ENCODE data around the gene TRAF3. TPM values are rescaled to one million over a fixed set of nuclear protein-coding genes. Genes with fewer than 3 reads are reported as not detected.

TRAF3 gene
- total RNA-seq, 1 donor from 2014 or later, result 25.9 TPM

GRCh38 chr14:102784892-102785594 is 7.8 kb downstream of the TRAF3 start:
- H3K4me1 ChIP-seq (ENCODE audit: insufficient read depth, low read length), result peaks cover under 1% of the 10 kb centered on the region
- no peak overlapping the region for H3K27ac Mint-ChIP-seq (ENCODE audit: unreplicated experiment)
- H3K4me1 Mint-ChIP-seq (ENCODE audit: low read depth, unreplicated experiment), result peaks cover 12% of the 10 kb centered on the region
- no peak for FAIRE-seq
- TF ChIP-seq CTCF (IDR thresholded peaks at IDR 0.05; ENCODE audit: insufficient read depth, low read depth, low read length) (no peak), EZH2 (IDR thresholded peaks at IDR 0.05; ENCODE audit: insufficient read depth, low read length) (no peak)
- no peaks in the 10 kb centered on the region for H3K36me3 Mint-ChIP-seq (ENCODE audit: low read depth, unreplicated experiment)
- no peak for DNase-seq (ENCODE audit: low read depth)
- H3K9me3 Mint-ChIP-seq (ENCODE audit: unreplicated experiment), result no peaks in the 10 kb centered on the region
- H3K9ac ChIP-seq (ENCODE audit: low read length), result no peak overlapping the region
- peaks cover 95% of the 10 kb centered on the region for H3K79me2 ChIP-seq (ENCODE audit: insufficient read depth, low read length)
- no peaks in the 10 kb centered on the region for H3K9me3 ChIP-seq (ENCODE audit: insufficient read depth, low read depth, low read length)
- no peak overlapping the region for H3K4me3 ChIP-seq (ENCODE audit: insufficient read depth, low read depth, low read length)
- H3K27ac ChIP-seq (ENCODE audit: low read depth, low read length), result no peak overlapping the region
- peaks cover 92% of the 10 kb centered on the region for H4K20me1 ChIP-seq (ENCODE audit: insufficient read depth, low read length)
- H3K27me3 Mint-ChIP-seq (ENCODE audit: low read depth, unreplicated experiment), result no peaks in the 10 kb centered on the region
- H3K27me3 ChIP-seq (ENCODE audit: insufficient read depth, low read length), result no peaks in the 10 kb centered on the region
- H3K4me3 Mint-ChIP-seq (ENCODE audit: unreplicated experiment), result no peak overlapping the region
- H3K4me2 ChIP-seq (ENCODE audit: low read length), result no peak overlapping the region
- H2AFZ ChIP-seq (ENCODE audit: low read depth, low read length), result no peak overlapping the region
- H3K36me3 ChIP-seq (ENCODE audit: insufficient read depth, low read length), result no peaks in the 10 kb centered on the region

- no peaks in the 10 kb centered on the region for H3K27me3 Mint-ChIP-seq (ENCODE audit: low read depth, unreplicated experiment)
- Histone ChIP-seq H2AFZ (ENCODE audit: low read depth, low read length) (no peak overlapping the region), H4K20me1 (ENCODE audit: insufficient read depth, low read length) (peaks cover 92% of the 10 kb centered on the region), H3K4me1 (ENCODE audit: insufficient read depth, low read length) (no peaks in the 10 kb centered on the region), H3K27ac (ENCODE audit: low read depth, low read length) (no peak overlapping the region), H3K9me3 (ENCODE audit: insufficient read depth, low read depth, low read length) (no peaks in the 10 kb centered on the region), H3K4me3 (ENCODE audit: insufficient read depth, low read depth, low read length) (no peak overlapping the region), H3K79me2 (ENCODE audit: insufficient read depth, low read length) (peaks cover 95% of the 10 kb centered on the region), H3K36me3 (ENCODE audit: insufficient read depth, low read length) (no peaks in the 10 kb centered on the region), H3K9ac (ENCODE audit: low read length) (no peak overlapping the region), H3K27me3 (ENCODE audit: insufficient read depth, low read length) (no peaks in the 10 kb centered on the region), H3K4me2 (ENCODE audit: low read length) (no peak overlapping the region)
- no peaks in the 10 kb centered on the region for H3K9me3 Mint-ChIP-seq (ENCODE audit: unreplicated experiment)
- H3K4me3 Mint-ChIP-seq (ENCODE audit: unreplicated experiment), result no peak overlapping the region
- FAIRE-seq (no peak), DNase-seq (ENCODE audit: low read depth) (no peak)
- H3K36me3 Mint-ChIP-seq (ENCODE audit: low read depth, unreplicated experiment), result no peaks in the 10 kb centered on the region
- peaks cover 9% of the 10 kb centered on the region for H3K4me1 Mint-ChIP-seq (ENCODE audit: low read depth, unreplicated experiment)
- no peak for TF ChIP-seq CTCF (IDR thresholded peaks at IDR 0.05; ENCODE audit: insufficient read depth, low read depth, low read length)
- TF ChIP-seq EZH2 (IDR thresholded peaks at IDR 0.05; ENCODE audit: insufficient read depth, low read length), result no peak
- no peak overlapping the region for H3K27ac Mint-ChIP-seq (ENCODE audit: unreplicated experiment)
These were observed 8.3 kb downstream of the TRAF3 start for GRCh38 chr14:102785595-102785963.

DNA sequence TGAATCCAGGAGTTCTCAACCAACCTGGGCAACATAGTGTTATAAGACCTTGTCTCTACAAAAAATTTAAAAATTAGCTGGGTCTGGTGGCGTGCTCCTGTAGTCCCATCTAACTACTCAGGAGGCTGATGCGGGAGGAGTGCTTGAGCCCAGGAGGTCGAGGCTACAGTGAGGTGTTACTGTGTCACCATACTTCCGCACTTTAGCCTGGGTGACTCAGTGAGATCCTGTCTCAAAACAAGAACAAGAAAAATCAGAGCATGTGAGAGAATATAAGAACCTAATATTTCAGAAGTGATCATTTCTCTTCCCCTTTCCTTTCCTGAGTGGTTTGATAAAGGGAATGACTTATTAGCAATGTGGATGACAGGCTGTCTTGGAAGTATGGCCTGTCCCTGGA is 9.5 kb downstream of the TRAF3 start:
- TF ChIP-seq CTCF (IDR thresholded peaks at IDR 0.05; ENCODE audit: insufficient read depth, low read depth, low read length) (no peak), EZH2 (IDR thresholded peaks at IDR 0.05; ENCODE audit: insufficient read depth, low read length) (no peak)
- H3K27me3 Mint-ChIP-seq (ENCODE audit: low read depth, unreplicated experiment), result no peaks in the 10 kb centered on the region
- no peak overlapping the region for H2AFZ ChIP-seq (ENCODE audit: low read depth, low read length)
- H3K9me3 Mint-ChIP-seq (ENCODE audit: unreplicated experiment), result no peaks in the 10 kb centered on the region
- no peak overlapping the region for H3K9ac ChIP-seq (ENCODE audit: low read length)
- peaks cover 95% of the 10 kb centered on the region for H4K20me1 ChIP-seq (ENCODE audit: insufficient read depth, low read length)
- peaks cover 94% of the 10 kb centered on the region for H3K79me2 ChIP-seq (ENCODE audit: insufficient read depth, low read length)
- H3K27ac ChIP-seq (ENCODE audit: low read depth, low read length), result peak overlapping the region; percentile 3
- H3K4me1 Mint-ChIP-seq (ENCODE audit: low read depth, unreplicated experiment), result peaks cover 7% of the 10 kb centered on the region
- H3K36me3 Mint-ChIP-seq (ENCODE audit: low read depth, unreplicated experiment), result no peaks in the 10 kb centered on the region
- no peak overlapping the region for H3K4me3 ChIP-seq (ENCODE audit: insufficient read depth, low read depth, low read length)
- no peaks in the 10 kb centered on the region for H3K27me3 ChIP-seq (ENCODE audit: insufficient read depth, low read length)
- no peaks in the 10 kb centered on the region for H3K36me3 ChIP-seq (ENCODE audit: insufficient read depth, low read length)
- DNase-seq (ENCODE audit: low read depth) (no peak), FAIRE-seq (no peak)
- peak overlapping the region; percentile 35 for H3K4me2 ChIP-seq (ENCODE audit: low read length)
- no peaks in the 10 kb centered on the region for H3K4me1 ChIP-seq (ENCODE audit: insufficient read depth, low read length)
- no peak overlapping the region for H3K4me3 Mint-ChIP-seq (ENCODE audit: unreplicated experiment)
- H3K9me3 ChIP-seq (ENCODE audit: insufficient read depth, low read depth, low read length), result no peaks in the 10 kb centered on the region
- no peak overlapping the region for H3K27ac Mint-ChIP-seq (ENCODE audit: unreplicated experiment)

All from astrocyte (in vitro differentiated cells and primary cell).